Keratinocyte (primary cell): ENCODE data around the gene XRN2.
"Not testable (repeated sequence)": the region's sequence is repeated elsewhere in the genome, so short reads cannot be mapped to it uniquely, and the experiment has no call there.

Experiments
- EZH2 ChIP-seq: IDR thresholded peaks from one replicate; pipeline ENCODE4 v1.6.1; 2012; ENCODE audit warnings: inconsistent platforms, mild to moderate bottlenecking, low read length, moderate library complexity
- TF ChIP-seq, protein P1 (sequence below), 3 experiments: IDR thresholded peaks in 1 of 3; conservative IDR thresholded peaks in 1 of 3; optimal IDR thresholded peaks in 1 of 3; 2 replicates in 2 of 3; 3 replicates in 1 of 3; pipeline versions ENCODE3 to v1.5.1; 2011; ENCODE audit warnings: low read length in 3 of 3, mild to moderate bottlenecking in 3 of 3, moderate library complexity in 2 of 3, control low read depth in 1 of 3, inconsistent platforms in 1 of 3; ENCODE audit not compliant: insufficient read depth in 2 of 3; ENCODE audit errors: extremely low read depth in 1 of 3

DNA sequence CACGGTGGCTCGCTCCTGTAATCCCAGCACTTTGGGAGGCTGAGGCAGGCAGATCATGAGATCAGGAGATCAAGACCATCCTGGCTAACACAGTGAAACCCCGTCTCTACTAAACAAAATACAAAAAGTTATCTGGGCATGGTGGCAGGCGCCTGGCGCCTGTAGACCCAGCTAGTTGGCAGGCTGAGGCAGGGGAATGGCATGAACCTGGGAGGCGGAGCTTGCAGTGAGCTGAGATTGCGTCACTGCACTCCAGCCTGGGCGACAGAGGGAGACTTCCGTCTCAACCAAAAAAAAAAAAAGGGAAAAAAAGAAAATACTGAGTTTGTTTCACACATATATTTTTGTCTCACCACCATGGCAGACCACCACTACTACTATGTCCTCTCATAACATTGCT lies 63.1 kb downstream of the XRN2 start:
- TF ChIP-seq, protein P1, sequence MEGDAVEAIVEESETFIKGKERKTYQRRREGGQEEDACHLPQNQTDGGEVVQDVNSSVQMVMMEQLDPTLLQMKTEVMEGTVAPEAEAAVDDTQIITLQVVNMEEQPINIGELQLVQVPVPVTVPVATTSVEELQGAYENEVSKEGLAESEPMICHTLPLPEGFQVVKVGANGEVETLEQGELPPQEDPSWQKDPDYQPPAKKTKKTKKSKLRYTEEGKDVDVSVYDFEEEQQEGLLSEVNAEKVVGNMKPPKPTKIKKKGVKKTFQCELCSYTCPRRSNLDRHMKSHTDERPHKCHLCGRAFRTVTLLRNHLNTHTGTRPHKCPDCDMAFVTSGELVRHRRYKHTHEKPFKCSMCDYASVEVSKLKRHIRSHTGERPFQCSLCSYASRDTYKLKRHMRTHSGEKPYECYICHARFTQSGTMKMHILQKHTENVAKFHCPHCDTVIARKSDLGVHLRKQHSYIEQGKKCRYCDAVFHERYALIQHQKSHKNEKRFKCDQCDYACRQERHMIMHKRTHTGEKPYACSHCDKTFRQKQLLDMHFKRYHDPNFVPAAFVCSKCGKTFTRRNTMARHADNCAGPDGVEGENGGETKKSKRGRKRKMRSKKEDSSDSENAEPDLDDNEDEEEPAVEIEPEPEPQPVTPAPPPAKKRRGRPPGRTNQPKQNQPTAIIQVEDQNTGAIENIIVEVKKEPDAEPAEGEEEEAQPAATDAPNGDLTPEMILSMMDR (optimal IDR thresholded peaks at IDR 0.05 in 1 of 3, IDR thresholded peaks at IDR 0.05 in 1 of 3, conservative IDR thresholded peaks at IDR 0.05 in 1 of 3; ENCODE audit: extremely low read depth in 1 of 3, insufficient read depth in 2 of 3, low read length in 3 of 3), result not testable (repeated sequence)
- not testable (repeated sequence) for TF ChIP-seq EZH2
